Measurements from ENCODE around the gene RASGRF1. TPM values are rescaled to one million over a fixed set of nuclear protein-coding genes. Genes with fewer than 3 reads are reported as not detected.

RASGRF1 gene
- total and polyA plus RNA-seq, 9 of the 15 experiments (the other 6 are each of a cell fraction or from before 2014, with no cell fraction given) = 0.03 to 0.58 (median 0.06) TPM; not detected in 1

DNA sequence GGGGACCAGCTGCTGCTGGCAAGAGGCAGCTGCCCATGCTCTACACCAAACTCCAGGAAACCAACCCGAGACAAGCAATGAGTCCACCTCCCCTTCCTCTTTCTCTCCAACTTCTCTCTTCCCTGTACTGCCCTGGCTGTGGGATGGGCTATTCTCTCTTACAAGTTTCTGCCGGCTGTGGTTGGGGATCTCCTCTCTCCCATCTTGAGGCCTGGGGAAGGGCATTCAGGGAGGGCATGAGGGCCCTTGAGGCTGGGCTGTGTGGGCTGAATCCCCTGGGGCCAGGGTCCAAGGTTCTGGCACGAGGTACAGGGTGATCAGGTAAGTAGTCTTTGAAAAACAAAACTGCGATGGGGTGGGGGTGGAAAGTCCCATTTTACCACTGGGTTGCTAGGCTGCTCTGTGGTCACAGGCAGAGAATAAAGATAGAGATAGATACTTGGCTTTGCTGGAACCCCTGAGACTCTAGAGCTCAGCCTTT lies 113.4 kb downstream of the RASGRF1 start:
- Histone ChIP-seq H3K27ac (ENCODE audit: extremely low read depth, low read depth, low read length) (no peak overlapping the region), H3K27me3 (ENCODE audit: control insufficient read depth in 2 of 2, insufficient read depth in 2 of 2, low read length in 2 of 2) (peaks cover 2 to 6% of the 10 kb centered on the region in 2 experiments; a peak in 1 of 5 replicates), H3K79me2 (ENCODE audit: control insufficient read depth, insufficient read depth, low read length) (no peaks in the 10 kb centered on the region), H3K9me3 (replicated peaks; ENCODE audit: control insufficient read depth, insufficient read depth, low read depth, low read length) (no peaks in the 10 kb centered on the region), H2AFZ (ENCODE audit: low read depth, low read length) (peak overlapping the region; percentile 36; the same call in 1 of the 2 replicates), H3K4me2 (ENCODE audit: insufficient read depth, low read length) (no peak overlapping the region), H3K4me3 (no peak overlapping the region), H3K4me1 (replicated peaks in 1 of 2; ENCODE audit: control insufficient read depth in 2 of 2, insufficient read depth in 2 of 2, low read length in 2 of 2) (peaks cover 0 to 7% of the 10 kb centered on the region in 2 experiments; a peak in 4 of 5 replicates), H3K9ac (ENCODE audit: insufficient read depth in 1 of 2, low read depth in 2 of 2, low read length in 2 of 2) (no peak overlapping the region; a peak in 1 of 4 replicates), H3K36me3 (ENCODE audit: control insufficient read depth, insufficient read depth, low read length) (no peaks in the 10 kb centered on the region), H4K20me1 (replicated peaks; ENCODE audit: control insufficient read depth, insufficient read depth, low read length) (no peaks in the 10 kb centered on the region), H3K9me1 (ENCODE audit: control insufficient read depth, insufficient read depth, low read length) (no peaks in the 10 kb centered on the region)
- ChIA-PET POLR2A (no interaction called here), CTCF (ENCODE audit: low intra/inter-chr PET ratio) (interaction anchor here (0.6 kb wide), 1 partner anchor 264 kb away, joined by 3 read pairs; no protein-coding TSS in a partner anchor)
- BruUV-seq (replicated peaks) = no TSS peak
- TF ChIP-seq SPI1 (IDR thresholded peaks at IDR 0.05; ENCODE audit: borderline replicate concordance, low read depth, low read length) (peak; percentile 44; the same call in 1 of the 2 replicates), MEF2A (IDR thresholded peaks at IDR 0.05; ENCODE audit: control insufficient read depth, low read depth, low read length) (no peak)
- TF ChIP-seq, protein P1, sequence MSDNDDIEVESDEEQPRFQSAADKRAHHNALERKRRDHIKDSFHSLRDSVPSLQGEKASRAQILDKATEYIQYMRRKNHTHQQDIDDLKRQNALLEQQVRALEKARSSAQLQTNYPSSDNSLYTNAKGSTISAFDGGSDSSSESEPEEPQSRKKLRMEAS (CRISPR knock-in tag; IDR thresholded peaks at IDR 0.05) = no peak
- ATAC-seq (no peak), FAIRE-seq (no peak), DNase-seq (ENCODE audit: extremely low read depth in 1 of 4, low spot score in 3 of 4) (no peak)
- intact Hi-C loops (cut with micrococcal nuclease) (no loop called here), in situ Hi-C loops (cut with MboI) (no loop called here)
- WGBS (ENCODE audit: insufficient coverage, low coverage, missing lambda C conversion rate) = 26% methylated on average over 4 of the region's 4 CpGs

DNA sequence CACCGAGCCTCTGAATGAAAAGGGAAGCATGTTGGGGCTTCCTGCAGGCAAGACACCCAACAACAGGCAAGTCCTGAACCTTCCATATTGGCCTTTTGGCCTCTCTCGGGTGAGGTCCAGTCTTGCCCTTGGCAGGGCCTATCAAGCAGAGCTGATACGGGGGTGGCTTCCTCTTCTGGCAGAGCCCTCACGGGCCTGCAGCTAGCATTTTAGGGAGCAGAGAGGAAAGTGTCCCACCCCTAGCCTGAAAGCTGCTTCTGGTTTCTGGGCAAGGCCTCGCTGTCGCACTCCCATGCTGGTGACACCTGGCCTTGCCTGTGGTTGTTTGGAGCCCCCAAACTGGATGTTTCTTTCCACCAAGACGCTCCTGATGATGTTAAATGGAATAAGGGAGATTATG lies 113.9 kb downstream of the RASGRF1 start:
- Histone ChIP-seq H3K9ac (ENCODE audit: insufficient read depth in 1 of 2, low read depth in 2 of 2, low read length in 2 of 2) (peak overlapping the region in 1 of 2 experiments; percentile 63; a peak in 1 of 4 replicates), H3K9me1 (ENCODE audit: control insufficient read depth, insufficient read depth, low read length) (no peaks in the 10 kb centered on the region), H3K36me3 (ENCODE audit: control insufficient read depth, insufficient read depth, low read length) (no peaks in the 10 kb centered on the region), H3K4me3 (no peak overlapping the region), H3K4me2 (ENCODE audit: insufficient read depth, low read length) (no peak overlapping the region), H2AFZ (ENCODE audit: low read depth, low read length) (peak overlapping the region; percentile 36; the same call in 1 of the 2 replicates), H3K79me2 (ENCODE audit: control insufficient read depth, insufficient read depth, low read length) (no peaks in the 10 kb centered on the region), H3K27me3 (ENCODE audit: control insufficient read depth in 2 of 2, insufficient read depth in 2 of 2, low read length in 2 of 2) (peaks cover 0 to 1% of the 10 kb centered on the region in 2 experiments; a peak in 1 of 5 replicates), H3K27ac (ENCODE audit: extremely low read depth, low read depth, low read length) (no peak overlapping the region), H3K4me1 (replicated peaks in 1 of 2; ENCODE audit: control insufficient read depth in 2 of 2, insufficient read depth in 2 of 2, low read length in 2 of 2) (peaks cover 0 to 7% of the 10 kb centered on the region in 2 experiments; a peak in 4 of 5 replicates), H4K20me1 (replicated peaks; ENCODE audit: control insufficient read depth, insufficient read depth, low read length) (no peaks in the 10 kb centered on the region), H3K9me3 (replicated peaks; ENCODE audit: control insufficient read depth, insufficient read depth, low read depth, low read length) (no peaks in the 10 kb centered on the region)
- ChIA-PET CTCF (ENCODE audit: low intra/inter-chr PET ratio) (interaction anchor here (0.6 kb wide), 1 partner anchor 264 kb away, joined by 3 read pairs; no protein-coding TSS in a partner anchor), POLR2A (interaction anchor here (0.7 to 1.2 kb wide), 3 partner anchors 9 to 75 kb away, joined by 3 to 4 read pairs (median 3); no protein-coding TSS in a partner anchor)
- TF ChIP-seq ZBED1 (IDR thresholded peaks at IDR 0.05) = no peak
- TF ChIP-seq ZNF79 (CRISPR knock-in tag; IDR thresholded peaks at IDR 0.05; ENCODE audit: low read depth) = no peak
- TF ChIP-seq NFIC (IDR thresholded peaks at IDR 0.05) = no peak
- no peak for TF ChIP-seq NFIX (CRISPR knock-in tag; IDR thresholded peaks at IDR 0.05; ENCODE audit: low read depth)
- TF ChIP-seq, protein P2, sequence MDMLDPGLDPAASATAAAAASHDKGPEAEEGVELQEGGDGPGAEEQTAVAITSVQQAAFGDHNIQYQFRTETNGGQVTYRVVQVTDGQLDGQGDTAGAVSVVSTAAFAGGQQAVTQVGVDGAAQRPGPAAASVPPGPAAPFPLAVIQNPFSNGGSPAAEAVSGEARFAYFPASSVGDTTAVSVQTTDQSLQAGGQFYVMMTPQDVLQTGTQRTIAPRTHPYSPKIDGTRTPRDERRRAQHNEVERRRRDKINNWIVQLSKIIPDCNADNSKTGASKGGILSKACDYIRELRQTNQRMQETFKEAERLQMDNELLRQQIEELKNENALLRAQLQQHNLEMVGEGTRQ (CRISPR knock-in tag; IDR thresholded peaks at IDR 0.05) = no peak
- TF ChIP-seq RBM17 (IDR thresholded peaks at IDR 0.05; ENCODE audit: borderline replicate concordance, low read depth, low read length) = no peak
- BruUV-seq (replicated peaks) = no TSS peak
- intact Hi-C loops (cut with micrococcal nuclease) = no loop called here
- no peak for FAIRE-seq
- no peak; the same call in 2 of the 3 replicates for ATAC-seq
- no peak for DNase-seq (ENCODE audit: extremely low read depth in 1 of 4, low spot score in 3 of 4)
- in situ Hi-C loops (cut with MboI) = no loop called here
- whole genome bisulfite sequencing (ENCODE audit: insufficient coverage, low coverage, missing lambda C conversion rate) = 64% methylated on average over 6 of the region's 7 CpGs
